Peyer's patch (tissue), 4 donors: ENCODE measurements around the gene ANKRD22.

ENCODE experiments used
- POLR2A ChIP-seq, 2 donors: fragments of 450-650 bp; IDR thresholded peaks; one replicate each; pipeline ENCODE4 v1.5.1; 2017; ENCODE audit warnings: antibody characterized with exemption in 2 of 2, mild to moderate bottlenecking in 2 of 2, moderate library complexity in 2 of 2
- TF ChIP-seq, protein P1 (sequence below), 6 experiments: fragments of 450-650 bp in 4 of 6; fragments of 200-600 bp in 2 of 6; sonication (generic) in 1 of 6; IDR thresholded peaks; one replicate each; pipeline ENCODE4 v1.5.1; 2017 to 2019; ENCODE audit warnings: antibody characterized with exemption in 6 of 6, mild to moderate bottlenecking in 3 of 6, moderate library complexity in 1 of 6

DNA sequence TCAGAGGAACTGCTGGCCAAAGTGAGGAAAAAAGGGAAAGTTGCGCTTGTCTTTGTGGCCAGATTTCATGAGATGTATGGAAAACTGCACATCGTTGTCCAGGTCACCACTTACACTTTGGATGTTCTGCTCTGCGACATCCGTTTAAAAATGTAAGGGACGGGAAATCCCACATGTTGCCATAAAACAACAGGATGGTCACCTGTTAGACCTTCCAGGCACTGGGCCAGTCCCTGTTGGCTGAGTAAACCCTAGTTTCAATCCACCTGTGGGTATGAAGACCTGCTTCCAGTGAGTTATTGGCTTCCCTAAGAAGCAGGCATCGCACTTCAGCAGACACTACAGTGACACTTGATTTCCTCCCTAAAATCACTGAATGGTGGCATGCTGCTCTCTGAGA lies 25.7 kb upstream of the ANKRD22 start:
- TF ChIP-seq, protein P1, sequence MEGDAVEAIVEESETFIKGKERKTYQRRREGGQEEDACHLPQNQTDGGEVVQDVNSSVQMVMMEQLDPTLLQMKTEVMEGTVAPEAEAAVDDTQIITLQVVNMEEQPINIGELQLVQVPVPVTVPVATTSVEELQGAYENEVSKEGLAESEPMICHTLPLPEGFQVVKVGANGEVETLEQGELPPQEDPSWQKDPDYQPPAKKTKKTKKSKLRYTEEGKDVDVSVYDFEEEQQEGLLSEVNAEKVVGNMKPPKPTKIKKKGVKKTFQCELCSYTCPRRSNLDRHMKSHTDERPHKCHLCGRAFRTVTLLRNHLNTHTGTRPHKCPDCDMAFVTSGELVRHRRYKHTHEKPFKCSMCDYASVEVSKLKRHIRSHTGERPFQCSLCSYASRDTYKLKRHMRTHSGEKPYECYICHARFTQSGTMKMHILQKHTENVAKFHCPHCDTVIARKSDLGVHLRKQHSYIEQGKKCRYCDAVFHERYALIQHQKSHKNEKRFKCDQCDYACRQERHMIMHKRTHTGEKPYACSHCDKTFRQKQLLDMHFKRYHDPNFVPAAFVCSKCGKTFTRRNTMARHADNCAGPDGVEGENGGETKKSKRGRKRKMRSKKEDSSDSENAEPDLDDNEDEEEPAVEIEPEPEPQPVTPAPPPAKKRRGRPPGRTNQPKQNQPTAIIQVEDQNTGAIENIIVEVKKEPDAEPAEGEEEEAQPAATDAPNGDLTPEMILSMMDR (IDR thresholded peaks at IDR 0.05), result no peak
- TF ChIP-seq POLR2A (IDR thresholded peaks at IDR 0.05), result no peak
